Fibroblast of pulmonary artery (primary cell): ENCODE measurements around the gene AARS2.

Source experiments
- DNase-seq: peaks from one replicate; pipeline ENCODE4 v3.0.0-alpha.2; 2010; ENCODE audit warnings: low read depth
- H3K4me3 ChIP-seq: replicated peaks from 2 replicates; pipeline ENCODE4 v1.5.1; 2011; ENCODE audit warnings: low read depth, mild to moderate bottlenecking, control low read depth, low read length, moderate library complexity
- CTCF ChIP-seq: IDR thresholded peaks from 2 replicates; pipeline ENCODE4 v1.5.1; 2011; ENCODE audit warnings: mild to moderate bottlenecking, control low read depth, low read length, inconsistent platforms; ENCODE audit errors: missing control alignments

AARS2 gene

GRCh38 chr6:44276667-44277640 lies 36.2 kb downstream of the AARS2 start:
- TF ChIP-seq CTCF: no peak
- no peak for DNase-seq
- no peak overlapping the region for H3K4me3 ChIP-seq

DNA sequence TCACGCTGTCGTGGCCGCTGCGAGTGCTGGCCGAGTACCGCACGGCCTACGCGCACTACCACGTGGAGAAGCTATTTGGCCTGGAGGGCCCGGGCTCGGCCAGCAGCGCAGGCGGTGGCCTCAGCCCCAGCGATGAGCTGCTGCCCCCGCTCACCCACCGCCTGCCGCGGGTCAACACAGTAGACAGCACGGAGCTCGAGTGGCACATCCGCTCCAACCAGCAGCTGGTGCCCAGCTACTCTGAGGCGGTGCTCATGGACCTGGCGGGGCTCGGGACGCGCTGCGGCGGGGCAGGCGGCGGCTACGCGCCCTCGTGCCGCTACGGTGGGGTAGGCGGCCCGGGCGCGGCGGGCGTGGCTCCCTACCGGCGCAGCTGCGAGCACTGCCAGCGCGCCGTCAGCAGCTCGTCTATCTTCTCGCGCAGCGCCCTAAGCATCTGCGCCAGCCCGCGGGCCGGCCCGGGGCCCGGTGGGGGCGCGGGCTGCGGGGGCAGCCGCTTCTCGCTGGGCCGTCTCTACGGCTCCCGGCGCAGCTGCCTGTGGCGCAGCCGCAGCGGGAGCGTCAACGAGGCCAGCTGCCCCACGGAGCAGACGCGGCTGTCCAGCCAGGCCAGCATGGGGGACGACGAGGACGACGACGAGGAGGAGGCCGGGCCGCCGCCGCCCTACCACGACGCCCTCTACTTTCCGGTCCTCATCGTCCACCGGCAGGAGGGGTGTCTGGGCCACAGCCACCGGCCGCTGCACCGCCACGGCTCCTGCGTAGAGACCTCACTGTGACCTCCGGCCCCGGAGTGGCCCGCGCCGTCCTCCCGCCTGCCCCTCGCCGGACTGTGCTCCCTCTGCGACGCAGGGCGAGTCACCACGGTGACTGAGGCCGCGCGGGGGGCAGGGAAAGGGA lies 37.1 kb downstream of the AARS2 start:
- no peak for TF ChIP-seq CTCF
- no peak overlapping the region for H3K4me3 ChIP-seq
- no peak for DNase-seq

- TF ChIP-seq CTCF: no peak
- no peak for DNase-seq
- H3K4me3 ChIP-seq: no peak overlapping the region
These were observed 37.8 kb downstream of the AARS2 start for GRCh38 chr6:44275271-44275748.

DNA sequence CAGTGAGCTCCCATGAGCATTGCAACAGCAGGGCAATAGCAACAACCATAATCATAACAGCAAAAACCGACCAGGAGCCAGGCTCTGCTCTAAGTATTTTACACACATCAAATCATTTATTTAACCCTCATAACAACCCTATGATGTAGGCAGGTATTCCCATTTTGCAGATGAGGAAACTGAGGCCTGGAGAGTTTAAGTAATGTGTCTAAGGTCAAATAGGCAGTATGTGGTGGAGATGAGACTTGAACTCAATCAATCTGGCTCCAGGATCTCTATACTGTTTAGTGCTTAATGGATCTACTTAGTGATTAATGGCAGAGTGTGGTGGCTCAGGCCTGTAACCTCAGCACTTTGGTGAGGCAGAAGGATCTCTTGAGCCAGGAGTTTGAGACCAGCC lies 39.5 kb downstream of the AARS2 start:
- H3K4me3 ChIP-seq: no peak overlapping the region
- no peak for DNase-seq
- no peak for TF ChIP-seq CTCF

DNA sequence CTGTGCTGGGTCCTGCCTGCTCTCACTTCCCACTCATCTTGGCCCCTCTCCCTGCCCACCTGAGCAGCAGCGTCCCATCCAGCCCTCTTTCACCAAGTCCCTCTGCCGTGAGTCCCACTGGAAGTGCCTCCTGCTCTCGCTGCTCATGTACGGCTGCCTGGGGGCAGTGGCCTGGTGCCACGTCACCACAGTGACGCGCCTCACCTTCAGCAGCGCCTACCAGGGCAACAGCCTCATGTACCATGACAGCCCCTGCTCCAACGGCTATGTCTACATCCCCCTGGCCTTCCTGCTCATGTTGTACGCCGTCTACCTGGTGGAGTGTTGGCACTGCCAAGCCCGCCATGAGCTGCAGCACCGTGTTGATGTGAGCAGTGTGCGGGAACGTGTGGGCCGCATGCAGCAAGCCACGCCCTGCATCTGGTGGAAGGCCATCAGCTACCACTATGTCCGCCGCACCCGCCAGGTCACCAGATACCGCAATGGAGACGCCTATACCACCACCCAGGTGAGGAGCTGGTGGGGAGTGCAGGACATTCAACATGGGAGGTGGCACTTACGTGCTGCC lies 40.1 kb downstream of the AARS2 start:
- no peak for TF ChIP-seq CTCF
- no peak for DNase-seq
- H3K4me3 ChIP-seq: no peak overlapping the region

DNA sequence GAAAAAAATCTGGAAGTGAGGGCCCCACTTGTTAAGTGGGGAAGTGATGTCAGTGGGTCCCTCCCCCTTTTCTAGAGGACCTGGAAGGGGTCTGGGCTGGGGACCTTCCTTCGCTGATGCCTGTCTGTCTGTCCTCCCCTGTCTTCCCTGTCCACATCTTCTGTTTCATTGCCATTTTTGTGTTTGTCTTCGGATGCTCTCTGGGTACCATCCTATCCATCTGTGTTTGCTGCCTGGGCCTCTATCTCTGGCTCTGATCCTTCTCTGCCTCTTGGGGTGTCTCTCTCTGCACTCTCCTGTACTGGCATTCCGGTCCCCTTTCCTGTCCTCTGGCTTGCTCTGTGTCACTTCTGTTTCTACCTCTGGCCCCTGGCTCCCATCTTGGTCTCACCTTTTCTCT lies 40.6 kb downstream of the AARS2 start:
- TF ChIP-seq CTCF: no peak
- DNase-seq: no peak
- no peak overlapping the region for H3K4me3 ChIP-seq
